Measurements from ENCODE around the gene GJC2. TPM values are rescaled to one million over a fixed set of nuclear protein-coding genes. Genes with fewer than 3 reads are reported as not detected.
"Not testable (repeated sequence)": the region's sequence is repeated elsewhere in the genome, so short reads cannot be mapped to it uniquely, and the experiment has no call there.

Gene GJC2
- total RNA-seq, 2 experiments from 2014 or later, result 0.41 to 0.57 TPM

GRCh38 chr1:228180271-228180958 lies 30.7 kb downstream of the GJC2 start:
- H3K27ac Mint-ChIP-seq, result no peak overlapping the region
- H3K4me3 Mint-ChIP-seq, result no peak overlapping the region
- DNase-seq, result no peak
- H3K9me3 Mint-ChIP-seq, result no peaks in the 10 kb centered on the region
- no peaks in the 10 kb centered on the region for H3K27me3 Mint-ChIP-seq
- H3K36me3 Mint-ChIP-seq, result no peaks in the 10 kb centered on the region
- ChIA-PET POLR2A (no interaction called here), CTCF (no interaction called here)
- intact Hi-C loops (cut with micrococcal nuclease), result no loop called here
- H3K4me1 Mint-ChIP-seq (ENCODE audit: low read depth), result peaks cover 3% of the 10 kb centered on the region

GRCh38 chr1:228180959-228181644 lies 31.4 kb downstream of the GJC2 start:
- POLR2A ChIA-PET, result no interaction called here

GRCh38 chr1:228181645-228182034 lies 31.9 kb downstream of the GJC2 start:
- Mint-ChIP-seq H3K36me3 (no peaks in the 10 kb centered on the region), H3K4me3 (no peak overlapping the region), H3K9me3 (no peaks in the 10 kb centered on the region), H3K27ac (no peak overlapping the region), H3K4me1 (ENCODE audit: low read depth) (peaks cover 15% of the 10 kb centered on the region), H3K27me3 (no peaks in the 10 kb centered on the region)
- no peak for DNase-seq
- intact Hi-C loops (cut with micrococcal nuclease), result no loop called here
- ChIA-PET POLR2A (no interaction called here), CTCF (no interaction called here)

More at GRCh38 chr1:228180959-228181644, 31.4 kb downstream of the GJC2 start:
- no peak for DNase-seq
- intact Hi-C loops (cut with micrococcal nuclease), result no loop called here
- Mint-ChIP-seq H3K27me3 (no peaks in the 10 kb centered on the region), H3K4me1 (ENCODE audit: low read depth) (peaks cover 10% of the 10 kb centered on the region), H3K4me3 (no peak overlapping the region), H3K36me3 (no peaks in the 10 kb centered on the region), H3K9me3 (no peaks in the 10 kb centered on the region), H3K27ac (no peak overlapping the region)
- CTCF ChIA-PET, result no interaction called here

GRCh38 chr1:228182296-228183030 lies 32.7 kb downstream of the GJC2 start:
- H3K27me3 Mint-ChIP-seq, result no peaks in the 10 kb centered on the region
- ChIA-PET CTCF (no interaction called here), POLR2A (no interaction called here)
- DNase-seq, result no peak
- no peak overlapping the region for H3K27ac Mint-ChIP-seq
- no peak overlapping the region for H3K4me3 Mint-ChIP-seq
- intact Hi-C loops (cut with micrococcal nuclease), result no loop called here
- H3K9me3 Mint-ChIP-seq, result no peaks in the 10 kb centered on the region
- no peaks in the 10 kb centered on the region for H3K36me3 Mint-ChIP-seq
- peaks cover 17% of the 10 kb centered on the region for H3K4me1 Mint-ChIP-seq (ENCODE audit: low read depth)

GRCh38 chr1:228184152-228184551 lies 34.4 kb downstream of the GJC2 start:
- Mint-ChIP-seq H3K9me3 (no peaks in the 10 kb centered on the region), H3K4me3 (no peak overlapping the region), H3K27me3 (no peaks in the 10 kb centered on the region), H3K4me1 (ENCODE audit: low read depth) (peaks cover 17% of the 10 kb centered on the region), H3K36me3 (no peaks in the 10 kb centered on the region), H3K27ac (no peak overlapping the region)
- POLR2A ChIA-PET, result no interaction called here
- CTCF ChIA-PET, result interaction anchor here (0.5 kb wide), 1 partner anchor 317 kb away, joined by 3 read pairs; no protein-coding TSS in a partner anchor
- DNase-seq, result no peak
- intact Hi-C loops (cut with micrococcal nuclease), result no loop called here

- no peaks in the 10 kb centered on the region for H3K9me3 Mint-ChIP-seq
- ChIA-PET CTCF (interaction anchor here (0.6 kb wide), 1 partner anchor 617 kb away, joined by 3 read pairs; no protein-coding TSS in a partner anchor), POLR2A (no interaction called here)
- peaks cover 23% of the 10 kb centered on the region for H3K4me1 Mint-ChIP-seq (ENCODE audit: low read depth)
- peak; percentile 60 for DNase-seq
- H3K4me3 Mint-ChIP-seq, result no peak overlapping the region
- no peaks in the 10 kb centered on the region for H3K27me3 Mint-ChIP-seq
- peak overlapping the region; percentile 67 for H3K27ac Mint-ChIP-seq
- no peaks in the 10 kb centered on the region for H3K36me3 Mint-ChIP-seq
- intact Hi-C loops (cut with micrococcal nuclease), result no loop called here
Observed at GRCh38 chr1:228185641-228185965, 35.9 kb downstream of the GJC2 start.

- H3K27me3 Mint-ChIP-seq; H3K27ac Mint-ChIP-seq; POLR2A ChIA-PET; H3K36me3 Mint-ChIP-seq; H3K9me3 Mint-ChIP-seq; DNase-seq; intact Hi-C loops (cut with micrococcal nuclease); H3K4me3 Mint-ChIP-seq: not testable (repeated sequence)
- CTCF ChIA-PET, result interaction anchor here (0.7 to 1.0 kb wide), 2 partner anchors 25 to 85 kb away, joined by 3 to 4 read pairs; partner anchors contain the start of gene C1orf35
- peaks cover 23% of the 10 kb centered on the region for H3K4me1 Mint-ChIP-seq (ENCODE audit: low read depth)
Observed at GRCh38 chr1:228188249-228188648, 38.5 kb downstream of the GJC2 start.

GRCh38 chr1:228190182-228190581 lies 40.5 kb downstream of the GJC2 start:
- H3K27ac Mint-ChIP-seq, result no peak overlapping the region
- H3K4me1 Mint-ChIP-seq (ENCODE audit: low read depth), result peaks cover 22% of the 10 kb centered on the region
- no peak overlapping the region for H3K4me3 Mint-ChIP-seq
- no peak for DNase-seq
- ChIA-PET CTCF (no interaction called here), POLR2A (no interaction called here)
- intact Hi-C loops (cut with micrococcal nuclease), result no loop called here
- no peaks in the 10 kb centered on the region for H3K36me3 Mint-ChIP-seq
- H3K27me3 Mint-ChIP-seq, result no peaks in the 10 kb centered on the region
- no peaks in the 10 kb centered on the region for H3K9me3 Mint-ChIP-seq

GRCh38 chr1:228190778-228191177 lies 41.0 kb downstream of the GJC2 start:
- Mint-ChIP-seq H3K27ac (no peak overlapping the region), H3K36me3 (no peaks in the 10 kb centered on the region), H3K4me1 (ENCODE audit: low read depth) (peaks cover 16% of the 10 kb centered on the region), H3K27me3 (no peaks in the 10 kb centered on the region), H3K9me3 (no peaks in the 10 kb centered on the region), H3K4me3 (no peak overlapping the region)
- ChIA-PET CTCF (no interaction called here), POLR2A (no interaction called here)
- DNase-seq, result no peak
- intact Hi-C loops (cut with micrococcal nuclease), result no loop called here

GRCh38 chr1:228194436-228194835 lies 44.7 kb downstream of the GJC2 start:
- no peak overlapping the region for H3K27ac Mint-ChIP-seq
- intact Hi-C loops (cut with micrococcal nuclease), result no loop called here
- H3K36me3 Mint-ChIP-seq, result peaks cover 12% of the 10 kb centered on the region
- peaks cover 8% of the 10 kb centered on the region for H3K9me3 Mint-ChIP-seq
- peaks cover 5% of the 10 kb centered on the region for H3K4me1 Mint-ChIP-seq (ENCODE audit: low read depth)
- no peak overlapping the region for H3K4me3 Mint-ChIP-seq
- no peak for DNase-seq
- ChIA-PET POLR2A (no interaction called here), CTCF (no interaction called here)
- H3K27me3 Mint-ChIP-seq, result no peaks in the 10 kb centered on the region

- Mint-ChIP-seq H3K27me3 (no peaks in the 10 kb centered on the region), H3K36me3 (peaks cover 16% of the 10 kb centered on the region), H3K9me3 (peaks cover 12% of the 10 kb centered on the region), H3K4me3 (no peak overlapping the region), H3K4me1 (ENCODE audit: low read depth) (no peaks in the 10 kb centered on the region), H3K27ac (no peak overlapping the region)
- no peak for DNase-seq
- CTCF ChIA-PET, result no interaction called here
- intact Hi-C loops (cut with micrococcal nuclease), result no loop called here
- POLR2A ChIA-PET, result no interaction called here
Observed at GRCh38 chr1:228194921-228195812, 45.4 kb downstream of the GJC2 start.

GRCh38 chr1:228197555-228198147 lies 47.9 kb downstream of the GJC2 start:
- ChIA-PET POLR2A (no interaction called here), CTCF (no interaction called here)
- H3K27me3 Mint-ChIP-seq, result no peaks in the 10 kb centered on the region
- peaks cover 12% of the 10 kb centered on the region for H3K9me3 Mint-ChIP-seq
- H3K27ac Mint-ChIP-seq, result no peak overlapping the region
- no peaks in the 10 kb centered on the region for H3K4me1 Mint-ChIP-seq (ENCODE audit: low read depth)
- intact Hi-C loops (cut with micrococcal nuclease), result no loop called here
- DNase-seq, result no peak
- no peak overlapping the region for H3K4me3 Mint-ChIP-seq
- peaks cover 17% of the 10 kb centered on the region for H3K36me3 Mint-ChIP-seq

Data from activated CD4-positive, alpha-beta memory T cell treated with anti-CD3 and anti-CD28 coated beads for 36 hours (primary cell).